ENCODE measurements around the gene ANGPT4.
"Not testable (repeated sequence)": the region's sequence is repeated elsewhere in the genome, so short reads cannot be mapped to it uniquely, and the experiment has no call there.

ANGPT4 gene

GRCh38 chr20:848731-849130 is 67.4 kb downstream of the ANGPT4 start:
- not testable (repeated sequence) for DNase-seq (ENCODE audit: extremely low spot score, insufficient read length, low read depth); FAIRE-seq

- DNase-seq (ENCODE audit: extremely low spot score, insufficient read length, low read depth) = no peak
- no peak for FAIRE-seq
Observed at GRCh38 chr20:848193-848592, 67.9 kb downstream of the ANGPT4 start.

GRCh38 chr20:846894-847278 is 69.2 kb downstream of the ANGPT4 start:
- peak; percentile 91 for FAIRE-seq
- peak; percentile 35 for DNase-seq (ENCODE audit: extremely low spot score, insufficient read length, low read depth)

- FAIRE-seq = peak; percentile 69
Observed at GRCh38 chr20:845941-846893, 69.9 kb downstream of the ANGPT4 start.

GRCh38 chr20:845226-845868 is 70.8 kb downstream of the ANGPT4 start:
- DNase-seq (ENCODE audit: extremely low spot score, insufficient read length, low read depth) = no peak
- FAIRE-seq = no peak

More at GRCh38 chr20:845941-846893, 69.9 kb downstream of the ANGPT4 start:
- DNase-seq (ENCODE audit: extremely low spot score, insufficient read length, low read depth) = no peak

- DNase-seq (ENCODE audit: extremely low spot score, insufficient read length, low read depth) = peak; percentile 91
- FAIRE-seq = peak; percentile 96
Observed at GRCh38 chr20:844473-845225, 71.5 kb downstream of the ANGPT4 start.

GRCh38 chr20:843912-844311 is 72.2 kb downstream of the ANGPT4 start:
- DNase-seq (ENCODE audit: extremely low spot score, insufficient read length, low read depth) (no peak), FAIRE-seq (no peak)

GRCh38 chr20:842547-842940 is 73.6 kb downstream of the ANGPT4 start:
- FAIRE-seq = no peak
- DNase-seq (ENCODE audit: extremely low spot score, insufficient read length, low read depth) = no peak

- FAIRE-seq (no peak), DNase-seq (ENCODE audit: extremely low spot score, insufficient read length, low read depth) (no peak)
Observed at GRCh38 chr20:841568-842546, 74.3 kb downstream of the ANGPT4 start.

GRCh38 chr20:840858-841567 is 75.1 kb downstream of the ANGPT4 start:
- no peak for DNase-seq (ENCODE audit: extremely low spot score, insufficient read length, low read depth)

GRCh38 chr20:840503-840857 is 75.7 kb downstream of the ANGPT4 start:
- FAIRE-seq (no peak), DNase-seq (ENCODE audit: extremely low spot score, insufficient read length, low read depth) (no peak)

More at GRCh38 chr20:840858-841567, 75.1 kb downstream of the ANGPT4 start:
- no peak for FAIRE-seq

- FAIRE-seq (no peak), DNase-seq (ENCODE audit: extremely low spot score, insufficient read length, low read depth) (no peak)
Observed at GRCh38 chr20:839626-840025, 76.5 kb downstream of the ANGPT4 start.

GRCh38 chr20:839015-839414 is 77.1 kb downstream of the ANGPT4 start:
- DNase-seq (ENCODE audit: extremely low spot score, insufficient read length, low read depth) = no peak
- no peak for FAIRE-seq

GRCh38 chr20:836190-836589 is 79.9 kb downstream of the ANGPT4 start:
- FAIRE-seq = no peak
- DNase-seq (ENCODE audit: extremely low spot score, insufficient read length, low read depth) = no peak

GRCh38 chr20:835608-836045 is 80.5 kb downstream of the ANGPT4 start:
- no peak for FAIRE-seq
- no peak for DNase-seq (ENCODE audit: extremely low spot score, insufficient read length, low read depth)

- FAIRE-seq (no peak), DNase-seq (ENCODE audit: extremely low spot score, insufficient read length, low read depth) (no peak)
Observed at GRCh38 chr20:834151-834746, 81.9 kb downstream of the ANGPT4 start.

- FAIRE-seq = peak; percentile 96
Observed at GRCh38 chr20:833450-834150, 82.5 kb downstream of the ANGPT4 start, which contains the start of gene FAM110A. FAM110A (plus strand) TSS chr20:833715; CDS start chr20:844805, 11,090 bp downstream.

GRCh38 chr20:833121-833449 is 83.0 kb downstream of the ANGPT4 start:
- DNase-seq (ENCODE audit: extremely low spot score, insufficient read length, low read depth) (no peak), FAIRE-seq (no peak)

More at GRCh38 chr20:833450-834150, 82.5 kb downstream of the ANGPT4 start, which contains the start of gene FAM110A:
- DNase-seq (ENCODE audit: extremely low spot score, insufficient read length, low read depth) = peak; percentile 88
